GM12892 (cell line): ENCODE data around the gene HYAL2.

ENCODE experiments used
- DNase-seq: peaks from one replicate; pipeline ENCODE4 v3.0.0; 2011; ENCODE audit not compliant: insufficient read length
- FAIRE-seq: peaks from 2 replicates; lab custom pipeline; 2011; peaks lifted over from hg19 to GRCh38; lab: Jason Lieb, UNC
- POLR2A ChIP-seq: IDR thresholded peaks from 2 replicates; pipeline ENCODE4 v1.6.1; 2011; ENCODE audit warnings: low read depth, low read length, control low read depth
- POLR2AphosphoS5 ChIP-seq: IDR thresholded peaks from 2 replicates; pipeline ENCODE4 v1.6.1; 2011; ENCODE audit warnings: low read depth, low read length, control low read depth
- TAF1 ChIP-seq: IDR thresholded peaks from 2 replicates; pipeline ENCODE4 v1.6.1; 2011; ENCODE audit warnings: low read depth, mild to moderate bottlenecking, control low read depth, low read length, borderline replicate concordance

The HYAL2 gene

GRCh38 chr3:50337175-50337861 is 14.8 kb upstream of the HYAL2 start:
- peak; percentile 98 for FAIRE-seq
- peak; percentile 69; the same call in 1 of the 2 replicates for TF ChIP-seq POLR2A
- no peak; the same call in 1 of the 2 replicates for TF ChIP-seq TAF1
- peak; percentile 59 for TF ChIP-seq POLR2AphosphoS5
- peak; percentile 98 for DNase-seq

GRCh38 chr3:50336452-50337174 is 14.1 kb upstream of the HYAL2 start:
- FAIRE-seq (no peak), DNase-seq (no peak)
- TF ChIP-seq TAF1 (no peak), POLR2AphosphoS5 (no peak), POLR2A (no peak)

DNA sequence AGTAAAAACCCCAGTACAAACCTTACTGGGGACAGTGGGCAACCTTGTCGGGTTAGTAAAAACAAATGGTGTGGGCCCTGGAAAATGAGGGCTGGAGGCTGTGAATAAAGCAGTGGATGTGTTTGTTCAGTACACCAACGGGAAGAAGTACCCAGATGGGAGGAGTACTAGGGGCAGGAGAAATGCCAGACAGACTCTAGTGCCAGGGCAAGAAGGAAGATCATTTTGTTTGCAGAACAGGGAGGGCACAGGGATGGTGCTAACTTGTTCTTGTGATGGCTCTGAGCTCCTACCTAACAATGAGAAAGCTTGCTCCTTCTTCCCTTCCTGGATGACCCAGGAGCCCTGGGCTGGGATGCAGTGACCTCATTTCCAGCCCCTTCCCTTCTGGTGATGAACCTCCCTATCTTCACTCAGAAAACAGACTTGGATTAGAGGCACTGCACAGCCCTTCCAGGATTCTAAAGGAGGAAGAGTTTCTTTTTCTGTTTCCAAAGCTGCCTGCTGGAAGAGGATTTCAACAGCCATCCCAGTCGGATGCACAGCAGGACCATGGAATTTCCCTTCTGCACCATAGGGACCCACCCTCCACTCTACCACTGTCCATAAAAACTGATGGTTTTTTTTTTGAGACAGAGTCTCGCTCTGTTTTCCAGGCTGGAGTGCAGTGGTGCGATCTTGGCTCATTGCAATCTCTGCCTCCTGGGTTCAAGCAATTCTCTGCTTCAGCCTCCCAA is 12.0 kb upstream of the HYAL2 start:
- DNase-seq (no peak), FAIRE-seq (no peak)
- TF ChIP-seq TAF1 (no peak), POLR2A (0 out of 2 replicates have a peak, but pooled peaks have one; percentile 12), POLR2AphosphoS5 (no peak)

GRCh38 chr3:50333744-50334328 is 11.3 kb upstream of the HYAL2 start:
- TF ChIP-seq POLR2A (0 out of 2 replicates have a peak, but pooled peaks have one; percentile 13), POLR2AphosphoS5 (no peak)
- no peak for DNase-seq
- no peak for FAIRE-seq

DNA sequence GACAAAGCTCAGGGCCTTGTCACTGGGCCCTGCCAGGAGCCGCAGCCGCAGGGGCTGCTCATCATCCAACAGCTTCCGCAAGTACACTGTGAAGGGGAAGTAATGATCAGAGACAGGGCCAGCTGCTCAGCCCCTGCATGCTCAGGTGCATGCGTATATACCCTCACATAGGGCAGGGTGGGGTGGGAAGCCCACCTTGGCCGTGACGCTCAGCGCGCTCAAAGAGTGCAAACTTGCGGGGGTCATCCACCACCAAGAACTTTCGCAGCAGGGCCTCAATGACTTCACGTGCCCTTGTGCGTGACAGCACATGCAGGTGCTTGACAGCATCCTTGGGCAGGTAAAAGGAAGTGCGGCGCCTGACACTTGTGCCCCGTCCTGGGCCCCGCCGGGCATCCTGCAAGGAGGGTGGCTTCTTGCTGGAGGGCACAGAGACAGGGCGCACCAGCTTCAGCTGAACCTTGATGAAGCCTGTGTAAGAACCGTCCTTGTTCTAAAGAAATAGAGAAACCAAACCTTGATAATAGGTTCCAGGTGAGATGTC is 8.9 kb upstream of the HYAL2 start:
- TF ChIP-seq POLR2A = no peak
- TF ChIP-seq POLR2AphosphoS5 = no peak
- TF ChIP-seq TAF1 = no peak
- FAIRE-seq = no peak
- DNase-seq = no peak

DNA sequence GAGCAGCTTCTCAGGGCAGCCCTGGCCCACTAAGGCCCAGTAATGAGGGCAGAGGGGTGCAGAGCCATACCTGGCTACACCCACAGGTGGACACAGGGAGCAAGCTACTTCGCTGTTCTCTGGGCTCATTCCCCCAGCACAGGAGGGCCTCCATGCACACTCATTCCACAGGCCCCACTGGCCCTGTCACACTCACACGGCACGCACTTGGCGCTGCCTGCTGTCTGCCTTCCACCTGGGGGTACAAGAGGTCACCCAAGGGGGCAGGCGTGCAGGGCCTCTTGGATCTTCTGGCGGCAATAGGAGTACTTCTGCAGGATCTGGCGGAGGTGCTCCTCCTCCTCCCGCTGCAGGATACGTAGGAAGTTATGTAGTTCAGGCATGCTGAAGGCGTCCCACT is 7.8 kb upstream of the HYAL2 start:
- no peak for FAIRE-seq
- no peak for DNase-seq
- TF ChIP-seq POLR2A (no peak), TAF1 (no peak), POLR2AphosphoS5 (no peak)

DNA sequence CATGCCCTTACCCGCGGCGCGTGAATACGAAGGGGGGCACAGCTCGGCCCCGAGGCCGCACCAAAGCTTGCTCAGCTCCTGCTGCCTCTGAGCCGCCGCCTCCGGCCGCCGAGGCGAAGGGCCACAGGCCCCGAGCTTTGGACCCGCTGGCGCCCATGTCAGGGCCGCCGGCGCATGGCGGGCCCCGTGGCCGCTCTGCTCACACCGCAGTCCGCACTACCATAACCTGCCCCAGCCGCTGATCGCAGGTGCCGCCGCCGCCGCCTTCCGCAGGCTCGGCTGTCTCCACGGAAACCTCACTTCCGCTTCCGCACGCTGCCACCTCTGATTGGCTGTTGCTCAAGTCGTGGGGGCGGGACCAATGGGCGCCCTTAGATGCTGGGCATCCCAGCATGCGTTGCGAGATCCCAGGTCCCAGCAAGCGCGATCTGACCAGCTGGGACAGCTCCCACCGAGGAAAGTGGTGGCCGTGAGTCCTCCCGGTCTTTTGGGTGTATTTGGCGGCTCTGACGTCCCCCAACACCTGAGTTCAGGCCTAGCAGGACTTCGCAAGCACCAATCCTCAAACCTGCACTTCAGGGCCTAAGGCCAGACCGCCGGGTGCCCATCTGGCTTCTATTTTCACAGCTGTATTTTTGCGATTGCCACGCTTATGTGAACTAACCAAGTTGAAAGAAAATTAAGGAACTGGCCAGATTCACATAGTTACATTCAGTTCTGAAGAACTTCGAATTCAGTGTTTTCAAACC is 5.6 kb upstream of the HYAL2 start, which contains the start of gene TUSC2:
TSS of gene TUSC2 (minus strand) at position 281 of the 749 bp plus-strand sequence. CDS start at position 157, 124 bp downstream.
- peak; percentile 98 for DNase-seq
- TF ChIP-seq POLR2AphosphoS5 (peak; percentile 68), POLR2A (peak; percentile 80), TAF1 (peak; percentile 74; the same call in 1 of the 2 replicates)
- peak; percentile 99 for FAIRE-seq

DNA sequence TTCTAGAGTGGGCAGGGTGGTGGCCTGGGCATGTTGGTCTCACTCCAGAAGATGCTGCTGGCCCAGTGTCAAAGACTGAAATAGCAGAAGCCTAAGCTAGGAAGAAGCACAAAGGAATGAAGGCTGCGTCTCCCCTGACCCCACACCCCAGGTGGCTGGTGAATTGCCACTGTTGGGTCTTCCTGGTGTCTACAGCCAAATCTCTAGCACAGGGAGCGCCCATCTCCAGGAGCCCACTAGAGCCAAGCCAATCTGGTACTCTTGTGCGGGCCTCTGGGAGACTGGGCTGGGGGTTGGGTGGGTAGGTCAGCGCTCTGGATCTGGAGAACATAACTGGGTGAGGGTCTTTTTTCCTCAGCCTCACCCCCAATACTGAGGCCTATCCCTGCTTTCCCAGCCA is 4.6 kb upstream of the HYAL2 start:
- DNase-seq (no peak), FAIRE-seq (no peak)
- TF ChIP-seq TAF1 = no peak
- TF ChIP-seq POLR2A = no peak

- no peak for DNase-seq
- FAIRE-seq = no peak
These were observed 3.6 kb upstream of the HYAL2 start for GRCh38 chr3:50326182-50326541.

DNA sequence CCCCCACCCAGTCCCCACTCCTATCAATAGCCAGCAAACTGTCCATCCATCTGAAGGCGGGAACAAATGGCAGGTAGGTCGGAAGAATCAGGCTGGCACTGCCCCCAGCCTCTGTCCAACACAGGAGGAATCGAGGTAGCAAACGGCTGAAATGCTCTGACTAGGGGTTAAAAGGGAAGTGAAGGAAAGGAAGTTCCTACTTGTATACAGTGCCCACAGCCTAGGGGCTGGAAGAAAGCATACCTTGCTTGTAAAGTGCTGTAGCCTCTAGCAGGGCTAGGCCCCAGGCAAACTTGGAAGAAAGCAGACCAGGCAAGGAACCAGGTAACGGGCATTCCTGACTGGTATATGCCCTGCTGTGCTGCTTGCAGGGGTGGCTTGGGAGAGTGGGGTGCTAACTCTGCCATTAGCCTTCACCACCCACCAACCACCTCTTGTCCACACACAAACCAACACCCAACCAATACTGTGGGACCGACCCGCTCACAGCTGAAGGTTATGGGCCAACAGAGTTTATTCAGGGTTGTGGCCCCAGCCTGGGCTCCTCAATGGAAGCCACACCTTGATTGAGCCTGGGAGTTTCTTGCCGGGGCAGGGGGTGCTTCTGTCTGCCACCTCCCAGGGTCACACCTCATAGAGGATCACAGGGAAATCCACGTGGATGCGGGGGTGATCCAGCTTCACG is 3.1 kb upstream of the HYAL2 start:
- no peak for TF ChIP-seq POLR2AphosphoS5
- no peak for TF ChIP-seq POLR2A
- TF ChIP-seq TAF1 = no peak
- FAIRE-seq = no peak
- DNase-seq = no peak

More at GRCh38 chr3:50326182-50326541, 3.6 kb upstream of the HYAL2 start:
- TF ChIP-seq POLR2A = no peak
- TF ChIP-seq TAF1 = no peak
- no peak for TF ChIP-seq POLR2AphosphoS5
